Glutamatergic neuron (in vitro differentiated cells): Measurements from ENCODE around the gene RASGRP2. TPM values are rescaled to one million over a fixed set of nuclear protein-coding genes. Genes with fewer than 3 reads are reported as not detected.
A peak's percentile ranks its signal among the peaks of the same experiment; 100 is the strongest.
"Not testable (repeated sequence)": the region's sequence is repeated elsewhere in the genome, so short reads cannot be mapped to it uniquely, and the experiment has no call there.

ENCODE experiments used
- DNase-seq: peaks from one replicate; pipeline ENCODE4 v3.0.0; 2022
- H3K27ac Mint-ChIP-seq: one replicate; pipeline ENCODE4 v1.8.0; 2020; ENCODE audit warnings: mild to moderate bottlenecking, mixed read lengths, inconsistent platforms; ENCODE audit not compliant: unreplicated experiment
- H3K27me3 Mint-ChIP-seq: one replicate; pipeline ENCODE4 v1.8.0; 2020; ENCODE audit warnings: mild to moderate bottlenecking, moderate library complexity, mixed read lengths, inconsistent platforms; ENCODE audit not compliant: unreplicated experiment
- H3K36me3 Mint-ChIP-seq: one replicate; pipeline ENCODE4 v1.8.0; 2020; ENCODE audit warnings: mild to moderate bottlenecking, mixed read lengths, inconsistent platforms; ENCODE audit not compliant: unreplicated experiment
- H3K4me1 Mint-ChIP-seq: one replicate; pipeline ENCODE4 v1.8.0; 2020; ENCODE audit warnings: mild to moderate bottlenecking, low read depth, mixed read lengths, inconsistent platforms; ENCODE audit not compliant: unreplicated experiment
- H3K4me3 Mint-ChIP-seq: one replicate; pipeline ENCODE4 v1.8.0; 2020; ENCODE audit warnings: mild to moderate bottlenecking, mixed read lengths, inconsistent platforms; ENCODE audit not compliant: unreplicated experiment
- H3K9me3 Mint-ChIP-seq: one replicate; pipeline ENCODE4 v1.8.0; 2020; ENCODE audit warnings: mild to moderate bottlenecking, moderate library complexity, mixed read lengths, inconsistent platforms; ENCODE audit not compliant: unreplicated experiment
- CTCF ChIP-seq: fragments of 200-600 bp; sonication (generic); IDR thresholded peaks from one replicate; pipeline ENCODE4 v1.5.0; 2021; ENCODE audit not compliant: partially characterized antibody, unreplicated experiment
- total RNA-seq: library from RNA; stranded (reverse); fragmentation: NEBNext Ultra II Directional; extraction: Animal tissue kit (Norgen Biotek cat#: 25700); gene quantifications from one replicate; pipeline ENCODE4 v1.2.1, GENCODE V29; 2021; ENCODE audit not compliant: unreplicated experiment

Gene RASGRP2
- total RNA-seq, 1 donor from 2014 or later, result 2.9 TPM

- Mint-ChIP-seq H3K9me3 (peaks cover 11% of the 10 kb centered on the region), H3K27me3 (peaks cover 31% of the 10 kb centered on the region), H3K4me1 (peaks cover 32% of the 10 kb centered on the region), H3K4me3 (peak overlapping the region; percentile 75), H3K36me3 (no peaks in the 10 kb centered on the region), H3K27ac (no peak overlapping the region)
- TF ChIP-seq CTCF, result no peak
- DNase-seq, result peak; percentile 38
Observed at GRCh38 chr11:64711138-64711955, 32.6 kb downstream of the RASGRP2 start.

- H3K4me3 Mint-ChIP-seq, result peak overlapping the region; percentile 73
Observed at GRCh38 chr11:64710418-64711137, 33.4 kb downstream of the RASGRP2 start.

GRCh38 chr11:64705501-64705900, 38.4 kb downstream of the RASGRP2 start:
- Mint-ChIP-seq H3K27ac (no peak overlapping the region), H3K4me1 (peaks cover 11% of the 10 kb centered on the region), H3K4me3 (no peak overlapping the region), H3K27me3 (peaks cover 21% of the 10 kb centered on the region), H3K9me3 (peaks cover 9% of the 10 kb centered on the region), H3K36me3 (no peaks in the 10 kb centered on the region)
- no peak for TF ChIP-seq CTCF
- no peak for DNase-seq

More at GRCh38 chr11:64710418-64711137, 33.4 kb downstream of the RASGRP2 start:
- no peaks in the 10 kb centered on the region for H3K36me3 Mint-ChIP-seq
- peaks cover 34% of the 10 kb centered on the region for H3K27me3 Mint-ChIP-seq
- H3K27ac Mint-ChIP-seq, result peak overlapping the region; percentile 73
- H3K4me1 Mint-ChIP-seq, result peaks cover 25% of the 10 kb centered on the region
- no peak for TF ChIP-seq CTCF
- H3K9me3 Mint-ChIP-seq, result peaks cover 11% of the 10 kb centered on the region
- DNase-seq, result no peak

- Mint-ChIP-seq H3K4me3 (peak overlapping the region; percentile 9), H3K36me3 (no peaks in the 10 kb centered on the region), H3K27me3 (peaks cover 17% of the 10 kb centered on the region), H3K9me3 (peaks cover 5% of the 10 kb centered on the region), H3K4me1 (peaks cover 4% of the 10 kb centered on the region), H3K27ac (no peak overlapping the region)
- DNase-seq, result no peak
- TF ChIP-seq CTCF, result no peak
Observed at GRCh38 chr11:64703048-64703447, 40.9 kb downstream of the RASGRP2 start.

- peaks cover 18% of the 10 kb centered on the region for H3K27me3 Mint-ChIP-seq
- DNase-seq, H3K27ac Mint-ChIP-seq, H3K36me3 Mint-ChIP-seq, H3K9me3 Mint-ChIP-seq, H3K4me3 Mint-ChIP-seq, H3K4me1 Mint-ChIP-seq: not testable (repeated sequence)
Observed at GRCh38 chr11:64701956-64702355, 42.0 kb downstream of the RASGRP2 start.
